IPS-18c (cell line): ENCODE measurements around the gene CARD10.

Experiments
- H3K4me3 ChIP-seq: 2 replicates; pipeline ENCODE4 v1.7.0; 2013; ENCODE audit warnings: low read depth, mild to moderate bottlenecking, low read length, moderate library complexity; ENCODE audit not compliant: insufficient read depth
- H3K9me3 ChIP-seq: one replicate; pipeline ENCODE4 v1.6.1; 2013; ENCODE audit warnings: mild to moderate bottlenecking, low read length, moderate library complexity; ENCODE audit not compliant: control insufficient read depth, insufficient read depth

The CARD10 gene

GRCh38 chr22:37499789-37500540, 19.2 kb downstream of the CARD10 start:
- H3K9me3 ChIP-seq, result no peaks in the 10 kb centered on the region
- no peak overlapping the region for H3K4me3 ChIP-seq

- H3K9me3 ChIP-seq, result no peaks in the 10 kb centered on the region
- H3K4me3 ChIP-seq, result no peak overlapping the region
Measured at GRCh38 chr22:37499027-37499707, 20.0 kb downstream of the CARD10 start.

GRCh38 chr22:37498289-37498909, 20.8 kb downstream of the CARD10 start:
- Histone ChIP-seq H3K4me3 (no peak overlapping the region), H3K9me3 (no peaks in the 10 kb centered on the region)

GRCh38 chr22:37497062-37497599, 22.1 kb downstream of the CARD10 start:
- no peaks in the 10 kb centered on the region for H3K9me3 ChIP-seq
- no peak overlapping the region for H3K4me3 ChIP-seq

- Histone ChIP-seq H3K4me3 (no peak overlapping the region), H3K9me3 (no peaks in the 10 kb centered on the region)
Measured at GRCh38 chr22:37496651-37497050, 22.6 kb downstream of the CARD10 start.

- Histone ChIP-seq H3K9me3 (no peaks in the 10 kb centered on the region), H3K4me3 (no peak overlapping the region)
Measured at GRCh38 chr22:37493979-37494378, 25.2 kb downstream of the CARD10 start.

- Histone ChIP-seq H3K4me3 (no peak overlapping the region), H3K9me3 (no peaks in the 10 kb centered on the region)
Measured at GRCh38 chr22:37492428-37493344, 26.5 kb downstream of the CARD10 start.

- H3K9me3 ChIP-seq, result no peaks in the 10 kb centered on the region
Measured at GRCh38 chr22:37491559-37492427, 27.4 kb downstream of the CARD10 start.

GRCh38 chr22:37491106-37491505, 28.1 kb downstream of the CARD10 start:
- Histone ChIP-seq H3K4me3 (no peak overlapping the region), H3K9me3 (no peaks in the 10 kb centered on the region)

More at GRCh38 chr22:37491559-37492427, 27.4 kb downstream of the CARD10 start:
- H3K4me3 ChIP-seq, result no peak overlapping the region

GRCh38 chr22:37489983-37490382, 29.2 kb downstream of the CARD10 start:
- H3K9me3 ChIP-seq, result no peaks in the 10 kb centered on the region
- no peak overlapping the region for H3K4me3 ChIP-seq

- H3K9me3 ChIP-seq, result no peaks in the 10 kb centered on the region
- H3K4me3 ChIP-seq, result no peak overlapping the region
Measured at GRCh38 chr22:37488337-37489135, 30.7 kb downstream of the CARD10 start.

GRCh38 chr22:37487571-37487970, 31.6 kb downstream of the CARD10 start:
- Histone ChIP-seq H3K9me3 (no peaks in the 10 kb centered on the region), H3K4me3 (no peak overlapping the region)

GRCh38 chr22:37487129-37487528, 32.1 kb downstream of the CARD10 start:
- Histone ChIP-seq H3K9me3 (no peaks in the 10 kb centered on the region), H3K4me3 (no peak overlapping the region)

- H3K9me3 ChIP-seq, result no peaks in the 10 kb centered on the region
- H3K4me3 ChIP-seq, result peak within 1 kb of the TSS; percentile 30; the same call in 1 of the 2 replicates
Measured at GRCh38 chr22:37486224-37486845, 32.9 kb downstream of the CARD10 start, which contains the start of gene MFNG. Gene MFNG, minus strand, starts transcription at chr22:37486384. Its CDS starts 207 bp downstream, at chr22:37486177.
